Measurements from ENCODE around the gene GGTA1.
"Not testable (repeated sequence)": the region's sequence is repeated elsewhere in the genome, so short reads cannot be mapped to it uniquely, and the experiment has no call there.

The GGTA1 gene

GRCh38 chr9:121439016-121439415 is 60.6 kb downstream of the GGTA1 start:
- Histone ChIP-seq H3K27ac (ENCODE audit: low read depth, low read length) (no peak overlapping the region), H3K9me3 (ENCODE audit: low read length) (no peaks in the 10 kb centered on the region), H3K9ac (ENCODE audit: low read length) (no peak overlapping the region), H3K4me1 (ENCODE audit: insufficient read depth, low read length) (no peaks in the 10 kb centered on the region), H3K27me3 (ENCODE audit: control insufficient read depth in 1 of 2, insufficient read depth in 2 of 2, low read length in 2 of 2) (no peaks in the 10 kb centered on the region), H3K36me3 (ENCODE audit: insufficient read depth, low read length) (no peaks in the 10 kb centered on the region), H3K4me3 (ENCODE audit: low read depth in 1 of 2, low read length in 2 of 2) (no peak overlapping the region)

GRCh38 chr9:121437891-121438290 is 61.8 kb downstream of the GGTA1 start:
- H3K36me3 ChIP-seq (ENCODE audit: insufficient read depth, low read length), result no peaks in the 10 kb centered on the region
- no peaks in the 10 kb centered on the region for H3K4me1 ChIP-seq (ENCODE audit: insufficient read depth, low read length)
- no peak overlapping the region for H3K4me3 ChIP-seq (ENCODE audit: low read depth in 1 of 2, low read length in 2 of 2)
- H3K9me3 ChIP-seq (ENCODE audit: low read length), result no peaks in the 10 kb centered on the region
- no peak overlapping the region for H3K27ac ChIP-seq (ENCODE audit: low read depth, low read length)
- H3K27me3 ChIP-seq (ENCODE audit: control insufficient read depth in 1 of 2, insufficient read depth in 2 of 2, low read length in 2 of 2), result no peaks in the 10 kb centered on the region
- H3K9ac ChIP-seq (ENCODE audit: low read length), result no peak overlapping the region

GRCh38 chr9:121437046-121437445 is 62.6 kb downstream of the GGTA1 start:
- not testable (repeated sequence) for H3K36me3 ChIP-seq (ENCODE audit: insufficient read depth, low read length); H3K4me3 ChIP-seq (ENCODE audit: low read depth in 1 of 2, low read length in 2 of 2); H3K27ac ChIP-seq (ENCODE audit: low read depth, low read length); H3K9me3 ChIP-seq (ENCODE audit: low read length); H3K9ac ChIP-seq (ENCODE audit: low read length); H3K27me3 ChIP-seq (ENCODE audit: control insufficient read depth in 1 of 2, insufficient read depth in 2 of 2, low read length in 2 of 2); H3K4me1 ChIP-seq (ENCODE audit: insufficient read depth, low read length)

- no peaks in the 10 kb centered on the region for H3K27me3 ChIP-seq (ENCODE audit: control insufficient read depth in 1 of 2, insufficient read depth in 2 of 2, low read length in 2 of 2)
Observed at GRCh38 chr9:121434969-121435368, 64.7 kb downstream of the GGTA1 start.

GRCh38 chr9:121427899-121428298 is 71.7 kb downstream of the GGTA1 start:
- Histone ChIP-seq H3K9me3 (ENCODE audit: low read length) (no peaks in the 10 kb centered on the region), H3K4me1 (ENCODE audit: insufficient read depth, low read length) (no peaks in the 10 kb centered on the region), H3K9ac (ENCODE audit: low read length) (no peak overlapping the region), H3K4me3 (ENCODE audit: low read depth in 1 of 2, low read length in 2 of 2) (no peak overlapping the region), H3K27me3 (ENCODE audit: control insufficient read depth in 1 of 2, insufficient read depth in 2 of 2, low read length in 2 of 2) (no peaks in the 10 kb centered on the region), H3K36me3 (ENCODE audit: insufficient read depth, low read length) (no peaks in the 10 kb centered on the region), H3K27ac (ENCODE audit: low read depth, low read length) (no peak overlapping the region)

More at GRCh38 chr9:121434969-121435368, 64.7 kb downstream of the GGTA1 start:
- no peak overlapping the region for H3K4me3 ChIP-seq (ENCODE audit: low read depth in 1 of 2, low read length in 2 of 2)
- no peak overlapping the region for H3K27ac ChIP-seq (ENCODE audit: low read depth, low read length)
- no peaks in the 10 kb centered on the region for H3K9me3 ChIP-seq (ENCODE audit: low read length)
- no peak overlapping the region for H3K9ac ChIP-seq (ENCODE audit: low read length)
- H3K36me3 ChIP-seq (ENCODE audit: insufficient read depth, low read length), result no peaks in the 10 kb centered on the region
- H3K4me1 ChIP-seq (ENCODE audit: insufficient read depth, low read length), result no peaks in the 10 kb centered on the region

DNA sequence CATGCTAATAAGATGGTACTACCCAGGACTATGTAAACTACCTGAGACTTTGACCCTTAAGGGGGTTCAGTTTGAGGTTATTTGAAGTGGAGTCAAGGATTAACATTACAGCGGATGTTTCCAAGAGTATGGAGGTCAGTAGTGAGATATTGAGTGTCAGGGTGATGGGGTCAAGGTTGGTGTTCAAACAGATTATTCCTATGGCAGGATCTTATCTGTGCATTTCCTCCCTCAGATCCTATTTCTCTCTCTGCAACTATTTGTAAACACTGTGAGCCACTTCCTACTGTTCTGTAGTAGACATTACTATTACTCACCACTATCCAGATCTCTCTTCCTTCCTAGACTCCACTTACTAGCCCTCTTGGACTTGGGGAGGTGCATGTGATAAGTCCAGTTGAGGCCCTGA is 75.6 kb downstream of the GGTA1 start:
- no peaks in the 10 kb centered on the region for H3K9me3 ChIP-seq (ENCODE audit: low read length)
- H3K9ac ChIP-seq (ENCODE audit: low read length), result no peak overlapping the region
- H3K4me3 ChIP-seq (ENCODE audit: low read depth in 1 of 2, low read length in 2 of 2), result no peak overlapping the region
- no peak overlapping the region for H3K27ac ChIP-seq (ENCODE audit: low read depth, low read length)
- no peaks in the 10 kb centered on the region for H3K27me3 ChIP-seq (ENCODE audit: control insufficient read depth in 1 of 2, insufficient read depth in 2 of 2, low read length in 2 of 2)
- H3K36me3 ChIP-seq (ENCODE audit: insufficient read depth, low read length), result no peaks in the 10 kb centered on the region
- H3K4me1 ChIP-seq (ENCODE audit: insufficient read depth, low read length), result no peaks in the 10 kb centered on the region

- Histone ChIP-seq H3K9ac (ENCODE audit: low read length) (no peak overlapping the region), H3K36me3 (ENCODE audit: insufficient read depth, low read length) (no peaks in the 10 kb centered on the region), H3K9me3 (ENCODE audit: low read length) (no peaks in the 10 kb centered on the region), H3K27me3 (ENCODE audit: control insufficient read depth in 1 of 2, insufficient read depth in 2 of 2, low read length in 2 of 2) (no peaks in the 10 kb centered on the region), H3K4me1 (ENCODE audit: insufficient read depth, low read length) (no peaks in the 10 kb centered on the region), H3K4me3 (ENCODE audit: low read depth in 1 of 2, low read length in 2 of 2) (no peak overlapping the region), H3K27ac (ENCODE audit: low read depth, low read length) (no peak overlapping the region)
Observed at GRCh38 chr9:121411993-121412392, 87.7 kb downstream of the GGTA1 start.

DNA sequence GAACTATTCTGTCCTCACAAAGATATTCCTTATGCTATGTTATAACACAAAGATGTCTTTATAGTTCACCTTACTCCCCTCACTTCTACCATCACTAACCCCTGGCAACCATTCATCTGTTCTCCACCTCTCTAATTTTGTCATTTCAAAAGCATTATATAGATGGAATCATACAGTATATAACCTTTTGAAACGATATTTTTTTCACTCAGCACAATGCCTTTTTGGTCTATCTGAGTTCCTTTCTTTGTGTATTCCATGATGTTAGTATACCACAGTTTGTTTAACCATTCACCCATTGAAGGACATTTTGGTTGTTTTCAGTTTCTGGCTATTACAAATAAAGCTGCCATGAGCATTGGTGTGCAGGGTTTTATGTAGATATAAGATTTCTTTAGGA is 93.7 kb downstream of the GGTA1 start:
- Histone ChIP-seq H3K9me3 (ENCODE audit: low read length) (no peaks in the 10 kb centered on the region), H3K9ac (ENCODE audit: low read length) (no peak overlapping the region), H3K27ac (ENCODE audit: low read depth, low read length) (no peak overlapping the region), H3K4me1 (ENCODE audit: insufficient read depth, low read length) (no peaks in the 10 kb centered on the region), H3K4me3 (ENCODE audit: low read depth in 1 of 2, low read length in 2 of 2) (no peak overlapping the region), H3K27me3 (ENCODE audit: control insufficient read depth in 1 of 2, insufficient read depth in 2 of 2, low read length in 2 of 2) (no peaks in the 10 kb centered on the region), H3K36me3 (ENCODE audit: insufficient read depth, low read length) (no peaks in the 10 kb centered on the region)

Measured in muscle layer of colon (tissue), 2 donors.